Astrocyte of the cerebellum (primary cell): ENCODE results near the gene UST.

Experiments
- DNase-seq: peaks from one replicate; pipeline ENCODE4 v3.0.0-alpha.2; 2011; ENCODE audit warnings: low read depth
- H3K4me3 ChIP-seq: 2 replicates; pipeline ENCODE4 v1.5.1; 2011; ENCODE audit warnings: mild to moderate bottlenecking, low read depth, low read length, moderate library complexity
- CTCF ChIP-seq: IDR thresholded peaks from 2 replicates; pipeline ENCODE4 v1.5.1; 2012; ENCODE audit warnings: low read length, low read depth, moderate library complexity, mild to moderate bottlenecking; ENCODE audit errors: missing control alignments
- in situ Hi-C: cut with HindIII; loops from 2 replicates; pipeline ENCODE4 v1.10.0; 2017; ENCODE audit warnings: low sequenced_read_pairs

Gene UST

GRCh38 chr6:149081281-149081680 lies 334.5 kb downstream of the UST start:
- TF ChIP-seq CTCF = no peak
- in situ Hi-C loops = loop anchor here (25.0 kb wide), 1 partner anchor 331 kb away; the partner anchor contains the start of gene SUMO4
- DNase-seq = no peak
- no peak overlapping the region for H3K4me3 ChIP-seq

- no peak overlapping the region for H3K4me3 ChIP-seq
- in situ Hi-C loops = loop anchor here (25.0 kb wide), 1 partner anchor 330 kb away; the partner anchor contains the start of gene SUMO4
- peak; percentile 77 for DNase-seq
- TF ChIP-seq CTCF = peak; percentile 73
These were observed 335.5 kb downstream of the UST start for GRCh38 chr6:149082320-149082719.

- no peak for TF ChIP-seq CTCF
- no peak for DNase-seq
- no peak overlapping the region for H3K4me3 ChIP-seq
- in situ Hi-C loops = loop anchor here (25.0 kb wide), 1 partner anchor 328 kb away; the partner anchor contains the start of gene SUMO4
These were observed 337.2 kb downstream of the UST start for GRCh38 chr6:149084026-149084425.

GRCh38 chr6:149084808-149085556 lies 338.2 kb downstream of the UST start:
- in situ Hi-C loops = loop anchor here (25.0 kb wide), 1 partner anchor 327 kb away; the partner anchor contains the start of gene SUMO4
- DNase-seq = no peak
- no peak for TF ChIP-seq CTCF
- H3K4me3 ChIP-seq = no peak overlapping the region

GRCh38 chr6:149085557-149085938 lies 338.7 kb downstream of the UST start:
- in situ Hi-C loops = loop anchor here (25.0 kb wide), 1 partner anchor 327 kb away; the partner anchor contains the start of gene SUMO4
- no peak for DNase-seq
- no peak for TF ChIP-seq CTCF
- no peak overlapping the region for H3K4me3 ChIP-seq

- DNase-seq = no peak
- in situ Hi-C loops = loop anchor here (25.0 kb wide), 1 partner anchor 326 kb away; the partner anchor contains the start of gene SUMO4
- no peak for TF ChIP-seq CTCF
- H3K4me3 ChIP-seq = no peak overlapping the region
These were observed 339.5 kb downstream of the UST start for GRCh38 chr6:149086363-149086762.
